Measurements from ENCODE around the gene BMF. TPM values are rescaled to one million over a fixed set of nuclear protein-coding genes. Genes with fewer than 3 reads are reported as not detected.
"Not testable (repeated sequence)": the region's sequence is repeated elsewhere in the genome, so short reads cannot be mapped to it uniquely, and the experiment has no call there.

BMF gene
- total RNA-seq, 4 donors from 2014 or later = 13.3 to 35.4 (median 25.1) TPM

GRCh38 chr15:40136470-40137302, 28.0 kb upstream of the BMF start:
- no peaks in the 10 kb centered on the region for H3K4me1 ChIP-seq
- no peak for TF ChIP-seq CTCF (IDR thresholded peaks at IDR 0.05)
- no peak for TF ChIP-seq EP300 (IDR thresholded peaks at IDR 0.05; ENCODE audit: low read depth)
- no peak for TF ChIP-seq POLR2AphosphoS5 (IDR thresholded peaks at IDR 0.05)
- TF ChIP-seq POLR2A (IDR thresholded peaks at IDR 0.05) = no peak
- in situ Hi-C loops (cut with MboI; ENCODE audit: low pct_ligation_motif_present in 1 of 4, low pct_unique_long_range_greater_than_20kb in 1 of 4, low sequenced_read_pairs in 3 of 4) = no loop called here

GRCh38 chr15:40135846-40136450, 27.3 kb upstream of the BMF start:
- H3K4me3 ChIP-seq = not testable (repeated sequence)

More at GRCh38 chr15:40136470-40137302, 28.0 kb upstream of the BMF start:
- Histone ChIP-seq H3K36me3 (no peaks in the 10 kb centered on the region), H3K27me3 (no peaks in the 10 kb centered on the region), H3K9me3 (no peaks in the 10 kb centered on the region), H3K4me3 (no peak overlapping the region), H3K27ac (no peak overlapping the region)
- intact Hi-C loops (cut with DNase I; ENCODE audit: low total_unique reads) = no loop called here
- 85% methylated on average over 6 of the region's 6 CpGs; no CpG with 5 or more reads in 1 of the 2 donors for WGBS, 2 donors (ENCODE audit: low coverage in 1 of 2)
- no peak for DNase-seq

GRCh38 chr15:40134885-40135284, 26.2 kb upstream of the BMF start:
- WGBS, 2 donors (ENCODE audit: low coverage in 1 of 2) = 78 to 83% methylated on average over 9 of the region's 9 CpGs
- Histone ChIP-seq H3K27ac (no peak overlapping the region), H3K4me3 (no peak overlapping the region), H3K27me3 (no peaks in the 10 kb centered on the region), H3K36me3 (no peaks in the 10 kb centered on the region), H3K4me1 (no peaks in the 10 kb centered on the region), H3K9me3 (no peaks in the 10 kb centered on the region)
- TF ChIP-seq POLR2AphosphoS5 (IDR thresholded peaks at IDR 0.05) = no peak
- no peak for TF ChIP-seq CTCF (IDR thresholded peaks at IDR 0.05)
- no peak for TF ChIP-seq POLR2A (IDR thresholded peaks at IDR 0.05)
- no peak for TF ChIP-seq EP300 (IDR thresholded peaks at IDR 0.05; ENCODE audit: low read depth)
- no peak for DNase-seq
- in situ Hi-C loops (cut with MboI; ENCODE audit: low pct_ligation_motif_present in 1 of 4, low pct_unique_long_range_greater_than_20kb in 1 of 4, low sequenced_read_pairs in 3 of 4) (no loop called here), intact Hi-C loops (cut with DNase I; ENCODE audit: low total_unique reads) (no loop called here)

More at GRCh38 chr15:40135846-40136450, 27.3 kb upstream of the BMF start:
- H3K36me3 ChIP-seq; DNase-seq; intact Hi-C loops (cut with DNase I; ENCODE audit: low total_unique reads); H3K27me3 ChIP-seq; H3K9me3 ChIP-seq; H3K4me1 ChIP-seq; in situ Hi-C loops (cut with MboI; ENCODE audit: low pct_ligation_motif_present in 1 of 4, low pct_unique_long_range_greater_than_20kb in 1 of 4, low sequenced_read_pairs in 3 of 4); H3K27ac ChIP-seq: not testable (repeated sequence)
- 71% methylated on average over 1 of the region's 1 CpG; no CpG with 5 or more reads in 1 of the 2 donors for WGBS, 2 donors (ENCODE audit: low coverage in 1 of 2)

GRCh38 chr15:40133544-40133943, 24.9 kb upstream of the BMF start:
- DNase-seq = no peak
- TF ChIP-seq EP300 (IDR thresholded peaks at IDR 0.05; ENCODE audit: low read depth) (no peak), POLR2AphosphoS5 (IDR thresholded peaks at IDR 0.05) (no peak)
- WGBS, 2 donors (ENCODE audit: low coverage in 1 of 2) = 86 to 94% methylated on average over 12 to 13 of the region's 13 CpGs
- intact Hi-C loops (cut with DNase I; ENCODE audit: low total_unique reads) = no loop called here
- no peaks in the 10 kb centered on the region for H3K36me3 ChIP-seq
- H3K4me3 ChIP-seq = no peak overlapping the region
- in situ Hi-C loops (cut with MboI; ENCODE audit: low pct_ligation_motif_present in 1 of 4, low pct_unique_long_range_greater_than_20kb in 1 of 4, low sequenced_read_pairs in 3 of 4) = no loop called here
- no peaks in the 10 kb centered on the region for H3K9me3 ChIP-seq
- H3K27me3 ChIP-seq = no peaks in the 10 kb centered on the region
- H3K27ac ChIP-seq = no peak overlapping the region
- H3K4me1 ChIP-seq = no peaks in the 10 kb centered on the region

GRCh38 chr15:40130799-40131502, 22.3 kb upstream of the BMF start:
- in situ Hi-C loops (cut with MboI; ENCODE audit: low pct_ligation_motif_present in 1 of 4, low pct_unique_long_range_greater_than_20kb in 1 of 4, low sequenced_read_pairs in 3 of 4) = no loop called here

More at GRCh38 chr15:40130799-40131502, 22.3 kb upstream of the BMF start:
- DNase-seq = no peak
- H3K9me3 ChIP-seq = no peaks in the 10 kb centered on the region
- no peak overlapping the region for H3K27ac ChIP-seq
- no peak for TF ChIP-seq POLR2A (IDR thresholded peaks at IDR 0.05)
- TF ChIP-seq EP300 (IDR thresholded peaks at IDR 0.05; ENCODE audit: low read depth) = no peak
- no peak for TF ChIP-seq POLR2AphosphoS5 (IDR thresholded peaks at IDR 0.05)
- no peak for TF ChIP-seq CTCF (IDR thresholded peaks at IDR 0.05)
- no peaks in the 10 kb centered on the region for H3K4me1 ChIP-seq
- intact Hi-C loops (cut with DNase I; ENCODE audit: low total_unique reads) = no loop called here
- no peaks in the 10 kb centered on the region for H3K27me3 ChIP-seq
- WGBS, 2 donors (ENCODE audit: low coverage in 1 of 2) = 58 to 74% methylated on average over 7 to 19 of the region's 19 CpGs
- H3K4me3 ChIP-seq = no peak overlapping the region
- H3K36me3 ChIP-seq = no peaks in the 10 kb centered on the region

Data from transverse colon (tissue), 4 donors.